GM12892 (cell line): ENCODE measurements around the gene CACNA2D1.

Source experiments
- POLR2A ChIP-seq: IDR thresholded peaks from 2 replicates; pipeline ENCODE4 v1.6.1; 2011; ENCODE audit warnings: low read depth, low read length, control low read depth
- POLR2AphosphoS5 ChIP-seq: IDR thresholded peaks from 2 replicates; pipeline ENCODE4 v1.6.1; 2011; ENCODE audit warnings: low read depth, low read length, control low read depth
- TAF1 ChIP-seq: IDR thresholded peaks from 2 replicates; pipeline ENCODE4 v1.6.1; 2011; ENCODE audit warnings: low read depth, mild to moderate bottlenecking, control low read depth, low read length, borderline replicate concordance

DNA sequence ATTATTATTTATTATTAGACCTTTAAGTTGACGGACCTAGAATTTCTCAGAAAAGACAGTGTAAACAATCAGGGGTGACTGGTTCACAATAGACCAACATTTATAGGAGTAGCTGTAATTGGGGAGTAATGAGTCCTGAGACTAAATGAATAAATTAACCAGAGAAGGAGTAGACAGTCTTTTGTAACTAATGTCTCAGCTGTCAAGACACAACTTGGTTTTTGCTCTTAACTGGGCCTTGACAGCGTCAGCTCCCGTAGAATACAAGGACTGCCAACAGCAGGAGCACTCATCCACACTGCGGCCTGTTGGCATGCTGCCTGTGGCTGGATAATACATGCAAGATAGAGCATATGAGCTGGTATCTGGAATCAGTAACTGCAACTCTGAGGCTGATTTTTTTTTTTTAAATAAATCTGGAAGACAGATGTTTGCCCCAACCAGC, 123.9 kb downstream of the CACNA2D1 start:
- no peak for TF ChIP-seq POLR2AphosphoS5
- no peak for TF ChIP-seq POLR2A
- TF ChIP-seq TAF1: no peak
